ENCODE results near the gene VPS54. TPM values are rescaled to one million over a fixed set of nuclear protein-coding genes. Genes with fewer than 3 reads are reported as not detected.

VPS54 gene
- polyA plus RNA-seq, 3 donors = 11.4 to 17.3 (median 11.5) TPM

DNA sequence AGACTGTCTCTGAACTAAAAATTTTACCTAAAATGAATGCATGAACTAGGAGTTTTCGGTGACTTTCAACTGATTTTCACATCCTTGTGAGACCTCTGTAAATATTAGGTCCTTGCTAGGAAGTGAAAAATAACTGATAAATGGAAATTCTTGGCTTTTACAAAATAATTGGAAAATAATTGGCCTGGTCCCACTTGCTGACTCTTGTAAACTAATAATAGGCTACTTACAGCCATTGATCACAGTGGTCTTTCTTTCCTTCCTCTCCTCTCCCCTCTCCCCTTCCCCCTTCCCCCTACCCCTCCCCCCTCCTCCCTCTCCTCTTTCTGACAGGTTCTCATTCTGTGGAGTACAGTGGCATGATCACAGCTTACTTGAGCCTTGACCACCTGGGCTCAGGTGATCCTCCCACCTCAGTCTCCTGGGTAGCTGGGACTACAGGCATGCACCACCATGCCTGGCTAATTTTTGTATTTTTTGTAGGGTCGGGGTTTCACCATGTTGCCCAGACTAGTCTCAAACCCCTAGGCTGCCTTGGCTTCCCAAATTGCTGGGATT, 139.3 kb downstream of the VPS54 start:
- TF ChIP-seq, protein P1, sequence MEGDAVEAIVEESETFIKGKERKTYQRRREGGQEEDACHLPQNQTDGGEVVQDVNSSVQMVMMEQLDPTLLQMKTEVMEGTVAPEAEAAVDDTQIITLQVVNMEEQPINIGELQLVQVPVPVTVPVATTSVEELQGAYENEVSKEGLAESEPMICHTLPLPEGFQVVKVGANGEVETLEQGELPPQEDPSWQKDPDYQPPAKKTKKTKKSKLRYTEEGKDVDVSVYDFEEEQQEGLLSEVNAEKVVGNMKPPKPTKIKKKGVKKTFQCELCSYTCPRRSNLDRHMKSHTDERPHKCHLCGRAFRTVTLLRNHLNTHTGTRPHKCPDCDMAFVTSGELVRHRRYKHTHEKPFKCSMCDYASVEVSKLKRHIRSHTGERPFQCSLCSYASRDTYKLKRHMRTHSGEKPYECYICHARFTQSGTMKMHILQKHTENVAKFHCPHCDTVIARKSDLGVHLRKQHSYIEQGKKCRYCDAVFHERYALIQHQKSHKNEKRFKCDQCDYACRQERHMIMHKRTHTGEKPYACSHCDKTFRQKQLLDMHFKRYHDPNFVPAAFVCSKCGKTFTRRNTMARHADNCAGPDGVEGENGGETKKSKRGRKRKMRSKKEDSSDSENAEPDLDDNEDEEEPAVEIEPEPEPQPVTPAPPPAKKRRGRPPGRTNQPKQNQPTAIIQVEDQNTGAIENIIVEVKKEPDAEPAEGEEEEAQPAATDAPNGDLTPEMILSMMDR (IDR thresholded peaks at IDR 0.05) = no peak
- Histone ChIP-seq H3K9ac (ENCODE audit: insufficient read depth, low read length, poor library complexity, severe bottlenecking) (no peak overlapping the region), H2AFZ (ENCODE audit: insufficient read depth, low read depth, low read length, poor library complexity, severe bottlenecking) (no peak overlapping the region), H3K4me3 (replicated peaks in 1 of 3; ENCODE audit: low read depth in 2 of 3, low read length in 3 of 3) (no peak overlapping the region), H3K9me3 (replicated peaks in 1 of 2; ENCODE audit: control insufficient read depth in 1 of 2, insufficient read depth in 1 of 2, low read length in 2 of 2) (no peaks in the 10 kb centered on the region), H3K36me3 (replicated peaks in 1 of 2; ENCODE audit: control insufficient read depth in 1 of 2, insufficient read depth in 2 of 2, low read length in 2 of 2) (peaks cover 44 to 88% of the 10 kb centered on the region in 2 donors), H4K20me1 (ENCODE audit: insufficient read depth, low read length) (peaks cover 33% of the 10 kb centered on the region), H3K27ac (ENCODE audit: low read depth in 1 of 2, low read length in 2 of 2) (no peak overlapping the region), H3K79me2 (ENCODE audit: insufficient read depth, low read length) (peaks cover 30% of the 10 kb centered on the region), H3K4me1 (ENCODE audit: control insufficient read depth in 1 of 2, insufficient read depth in 2 of 2, low read length in 2 of 2) (no peaks in the 10 kb centered on the region), H3K27me3 (ENCODE audit: control insufficient read depth in 2 of 2, insufficient read depth in 2 of 2, low read length in 2 of 2) (no peaks in the 10 kb centered on the region), H3K4me2 (replicated peaks; ENCODE audit: extremely low read depth, low read length, poor library complexity, severe bottlenecking) (no peak overlapping the region)
- H3K36me3 Mint-ChIP-seq = peaks cover 61 to 64% of the 10 kb centered on the region in 2 donors
- H3K9me3 Mint-ChIP-seq = no peaks in the 10 kb centered on the region
- peak overlapping the region in 2 of 7 donors; percentile 66 to 68 for H3K27ac Mint-ChIP-seq
- WGBS (ENCODE audit: insufficient coverage) = no CpG with 5 or more reads among the region's 2 CpGs
- intact Hi-C loops (cut with micrococcal nuclease) = no loop called here
- no peak overlapping the region for H3K4me3 Mint-ChIP-seq
- DNase-seq = no peak
- no peaks in the 10 kb centered on the region for H3K4me1 Mint-ChIP-seq
- H3K27me3 Mint-ChIP-seq (ENCODE audit: low read depth in 3 of 3) = no peaks in the 10 kb centered on the region

- H3K79me2 ChIP-seq (ENCODE audit: insufficient read depth, low read length) = peaks cover 44% of the 10 kb centered on the region
- no peaks in the 10 kb centered on the region for H3K4me1 Mint-ChIP-seq
- no peak overlapping the region for H3K27ac Mint-ChIP-seq
- no peaks in the 10 kb centered on the region for H3K4me1 ChIP-seq (ENCODE audit: control insufficient read depth in 1 of 2, insufficient read depth in 2 of 2, low read length in 2 of 2)
- no peaks in the 10 kb centered on the region for H3K27me3 Mint-ChIP-seq (ENCODE audit: low read depth in 3 of 3)
- TF ChIP-seq, protein P1 (IDR thresholded peaks at IDR 0.05) = no peak
- no peak for DNase-seq
- no peaks in the 10 kb centered on the region for H3K9me3 Mint-ChIP-seq
- H3K9me3 ChIP-seq (replicated peaks in 1 of 2; ENCODE audit: control insufficient read depth in 1 of 2, insufficient read depth in 1 of 2, low read length in 2 of 2) = no peaks in the 10 kb centered on the region
- no peak overlapping the region for H3K4me3 ChIP-seq (replicated peaks in 1 of 3; ENCODE audit: low read depth in 2 of 3, low read length in 3 of 3)
- H4K20me1 ChIP-seq (ENCODE audit: insufficient read depth, low read length) = peaks cover 40% of the 10 kb centered on the region
- no CpG with 5 or more reads among the region's 1 CpG for WGBS (ENCODE audit: insufficient coverage)
- H3K9ac ChIP-seq (ENCODE audit: insufficient read depth, low read length, poor library complexity, severe bottlenecking) = no peak overlapping the region
- no peaks in the 10 kb centered on the region for H3K27me3 ChIP-seq (ENCODE audit: control insufficient read depth in 2 of 2, insufficient read depth in 2 of 2, low read length in 2 of 2)
- no peak overlapping the region for H2AFZ ChIP-seq (ENCODE audit: insufficient read depth, low read depth, low read length, poor library complexity, severe bottlenecking)
- no peak overlapping the region for H3K27ac ChIP-seq (ENCODE audit: low read depth in 1 of 2, low read length in 2 of 2)
- peaks cover 35 to 88% of the 10 kb centered on the region in 2 donors for H3K36me3 ChIP-seq (replicated peaks in 1 of 2; ENCODE audit: control insufficient read depth in 1 of 2, insufficient read depth in 2 of 2, low read length in 2 of 2)
- H3K4me3 Mint-ChIP-seq = no peak overlapping the region
- intact Hi-C loops (cut with micrococcal nuclease) = no loop called here
- peaks cover 63 to 64% of the 10 kb centered on the region in 2 donors for H3K36me3 Mint-ChIP-seq
- no peak overlapping the region for H3K4me2 ChIP-seq (replicated peaks; ENCODE audit: extremely low read depth, low read length, poor library complexity, severe bottlenecking)
Observed at GRCh38 chr2:63878486-63878885, 140.7 kb downstream of the VPS54 start.
